H9 (cell line): Measurements from ENCODE around the gene TTC13. TPM values are rescaled to one million over a fixed set of nuclear protein-coding genes. Genes with fewer than 3 reads are reported as not detected.

Source experiments
- DNase-seq: peaks from one replicate; pipeline ENCODE4 v3.0.0-alpha.2; 2017
- H2AFZ ChIP-seq: one replicate; pipeline ENCODE4 v1.6.1; 2013; ENCODE audit warnings: mild to moderate bottlenecking, low read length, control low read depth, moderate library complexity
- H2AK5ac ChIP-seq: 2 replicates; pipeline ENCODE4 v1.6.1; 2013; ENCODE audit warnings: low read length, control low read depth, mixed read lengths; ENCODE audit not compliant: insufficient read length
- H2BK120ac ChIP-seq: one replicate; pipeline ENCODE4 v1.6.1; 2013; ENCODE audit warnings: low read depth, mild to moderate bottlenecking, low read length, control low read depth, inconsistent platforms; ENCODE audit not compliant: poor library complexity, severe bottlenecking
- H2BK12ac ChIP-seq: 2 replicates; pipeline ENCODE4 v1.6.1; 2013; ENCODE audit warnings: low read length, control low read depth, mixed read lengths, low read depth; ENCODE audit not compliant: insufficient read length
- H2BK15ac ChIP-seq: 2 replicates; pipeline ENCODE4 v1.6.1; 2013; ENCODE audit warnings: low read depth, low read length, control low read depth
- H2BK20ac ChIP-seq: one replicate; pipeline ENCODE4 v1.6.1; 2013; ENCODE audit warnings: low read depth, mild to moderate bottlenecking, low read length, control low read depth, inconsistent platforms; ENCODE audit not compliant: poor library complexity, severe bottlenecking
- H2BK5ac ChIP-seq: 2 replicates; pipeline ENCODE4 v1.6.1; 2013; ENCODE audit warnings: low read length, control low read depth, mixed read lengths; ENCODE audit not compliant: insufficient read length
- H3K14ac ChIP-seq: 2 replicates; pipeline ENCODE4 v1.6.1; 2013; ENCODE audit warnings: low read length, control low read depth; ENCODE audit not compliant: insufficient read depth
- H3K18ac ChIP-seq: 2 replicates; pipeline ENCODE4 v1.6.1; 2013; ENCODE audit warnings: low read depth, mild to moderate bottlenecking, mixed read lengths, low read length, control low read depth; ENCODE audit not compliant: insufficient read length
- H3K23ac ChIP-seq: 2 replicates; pipeline ENCODE4 v1.6.1; 2013; ENCODE audit warnings: low read length, control low read depth, mixed read lengths, low read depth; ENCODE audit not compliant: insufficient read length
- H3K23me2 ChIP-seq: 2 replicates; pipeline ENCODE4 v1.6.1; 2013; ENCODE audit warnings: low read depth, mild to moderate bottlenecking, mixed read lengths, low read length, control low read depth; ENCODE audit not compliant: insufficient read length, poor library complexity, severe bottlenecking
- H3K27ac ChIP-seq: 2 replicates; pipeline ENCODE4 v1.5.1; 2013; ENCODE audit warnings: low read length, control low read depth, mixed read lengths, low read depth; ENCODE audit not compliant: insufficient read length
- H3K27me3 ChIP-seq: 2 replicates; pipeline ENCODE4 v1.6.1; 2013; ENCODE audit warnings: low read length, control low read depth, inconsistent platforms; ENCODE audit not compliant: insufficient read depth
- H3K4ac ChIP-seq: 2 replicates; pipeline ENCODE4 v1.6.1; 2013; ENCODE audit warnings: low read depth, mild to moderate bottlenecking, control low read depth, inconsistent platforms, low read length, moderate library complexity
- H3K4me1 ChIP-seq: 2 replicates; pipeline ENCODE4 v1.6.1; 2013; ENCODE audit warnings: low read length, control low read depth, inconsistent platforms; ENCODE audit not compliant: insufficient read depth
- H3K4me2 ChIP-seq: 2 replicates; pipeline ENCODE4 v1.6.1; 2013; ENCODE audit warnings: low read length, control low read depth, mixed read lengths; ENCODE audit not compliant: insufficient read length, insufficient read depth
- H3K56ac ChIP-seq: 2 replicates; pipeline ENCODE4 v1.6.1; 2013; ENCODE audit warnings: low read depth, mild to moderate bottlenecking, mixed read lengths, low read length, control low read depth; ENCODE audit not compliant: insufficient read length
- H3K79me1 ChIP-seq: 2 replicates; pipeline ENCODE4 v1.6.1; 2013; ENCODE audit warnings: low read depth, mild to moderate bottlenecking, moderate library complexity, low read length, control low read depth, inconsistent platforms; ENCODE audit not compliant: insufficient read depth, poor library complexity, severe bottlenecking
- H3K79me2 ChIP-seq: 2 replicates; pipeline ENCODE4 v1.6.1; 2013; ENCODE audit warnings: low read length, control low read depth, inconsistent platforms; ENCODE audit not compliant: insufficient read depth
- H3K9ac ChIP-seq: 2 replicates; pipeline ENCODE4 v1.6.1; 2013; ENCODE audit warnings: low read length, control low read depth, mixed read lengths; ENCODE audit not compliant: insufficient read length; ENCODE audit errors: extremely low read depth
- H3K9me3 ChIP-seq: one replicate; pipeline ENCODE4 v1.6.1; 2013; ENCODE audit warnings: low read depth, low read length, inconsistent platforms; ENCODE audit not compliant: control insufficient read depth
- H3T11ph ChIP-seq: one replicate; pipeline ENCODE4 v1.6.1; 2013; ENCODE audit warnings: mild to moderate bottlenecking, low read length, control low read depth, inconsistent platforms
- H4K20me1 ChIP-seq: one replicate; pipeline ENCODE4 v1.6.1; 2013; ENCODE audit not compliant: control insufficient read depth, insufficient read length, insufficient read depth
- H4K5ac ChIP-seq: 2 replicates; pipeline ENCODE4 v1.6.1; 2013; ENCODE audit warnings: low read depth, mild to moderate bottlenecking, mixed read lengths, low read length, control low read depth; ENCODE audit not compliant: insufficient read length
- H4K8ac ChIP-seq: replicated peaks from 2 replicates; pipeline ENCODE4 v1.6.1; 2013; ENCODE audit warnings: low read length, control low read depth, mixed read lengths, low read depth; ENCODE audit not compliant: insufficient read length
- H4K91ac ChIP-seq: 2 replicates; pipeline ENCODE4 v1.6.1; 2013; ENCODE audit warnings: low read depth, mild to moderate bottlenecking, moderate library complexity, mixed read lengths, low read length, control low read depth; ENCODE audit not compliant: insufficient read length
- H3K27ac Mint-ChIP-seq, 3 experiments: 2 replicates in 2 of 3; 3 replicates in 1 of 3; pipeline ENCODE4 v1.8.0; 2020 to 2021; ENCODE audit warnings: mixed read lengths in 3 of 3, mild to moderate bottlenecking in 1 of 3, moderate library complexity in 1 of 3
- H3K27me3 Mint-ChIP-seq: 2 replicates; pipeline ENCODE4 v1.8.0; 2021; ENCODE audit warnings: low read depth, mild to moderate bottlenecking, moderate library complexity, mixed read lengths
- H3K36me3 Mint-ChIP-seq, 3 experiments: 2 replicates in 2 of 3; 3 replicates in 1 of 3; pipeline ENCODE4 v1.8.0; 2020 to 2021; ENCODE audit warnings: low read depth in 3 of 3, mixed read lengths in 3 of 3; ENCODE audit not compliant: insufficient read depth in 1 of 3
- H3K4me1 Mint-ChIP-seq, 2 experiments: 2 replicates each; pipeline ENCODE4 v1.8.0; 2020; ENCODE audit warnings: mixed read lengths in 2 of 2
- H3K4me3 Mint-ChIP-seq, 2 experiments: 2 replicates in 1 of 2; 3 replicates in 1 of 2; pipeline ENCODE4 v1.8.0; 2020 to 2021; ENCODE audit warnings: mild to moderate bottlenecking in 2 of 2, mixed read lengths in 2 of 2, moderate library complexity in 1 of 2
- H3K9me3 Mint-ChIP-seq, 2 experiments: 2 replicates in 1 of 2; 3 replicates in 1 of 2; pipeline ENCODE4 v1.8.0; 2020; ENCODE audit warnings: mild to moderate bottlenecking in 2 of 2, mixed read lengths in 2 of 2, moderate library complexity in 1 of 2
- CTCF ChIP-seq: fragments of 200-600 bp; sonication (generic); conservative IDR thresholded peaks from 3 replicates; pipeline ENCODE4 v1.8.0; 2021; ENCODE audit warnings: antibody characterized with exemption, mild to moderate bottlenecking
- WGBS: extraction: QIAGEN DNeasy Blood & Tissue Kit; methylation state at CpG from one replicate; pipeline ENCODE4 v1.1.7; 2013; ENCODE audit warnings: missing lambda C conversion rate, low lambda C conversion rate, mixed read lengths; ENCODE audit not compliant: insufficient read length; ENCODE audit errors: extremely low coverage; 5-methylcytosine and 5-hydroxymethylcytosine counted together
- total RNA-seq: library from RNA; stranded (reverse); gene quantifications from 2 replicates; pipeline ENCODE4 v1.2.1, GENCODE V29; 2021

Gene TTC13
- total RNA-seq, 1 experiment from 2014 or later = 7.6 TPM

- Mint-ChIP-seq H3K9me3 (no peaks in the 10 kb centered on the region), H3K4me1 (no peaks in the 10 kb centered on the region), H3K4me3 (no peak overlapping the region), H3K27me3 (no peaks in the 10 kb centered on the region; the same call in 1 of the 2 replicates), H3K36me3 (no peaks in the 10 kb centered on the region), H3K27ac (no peak overlapping the region)
- Histone ChIP-seq H2BK5ac (no peak overlapping the region), H3K14ac (no peak overlapping the region), H4K8ac (no peak overlapping the region), H2BK20ac (no peak overlapping the region), H3K56ac (no peak overlapping the region), H2AFZ (no peak overlapping the region), H3T11ph (no peak overlapping the region), H2AK5ac (no peak overlapping the region), H2BK12ac (no peak overlapping the region), H3K4ac (no peak overlapping the region), H4K5ac (no peak overlapping the region), H4K20me1 (no peaks in the 10 kb centered on the region), H2BK15ac (no peak overlapping the region), H3K79me1 (no peaks in the 10 kb centered on the region), H4K91ac (no peak overlapping the region), H3K9ac (no peak overlapping the region), H3K4me2 (no peak overlapping the region), H3K18ac (no peak overlapping the region), H2BK120ac (no peak overlapping the region), H3K23ac (no peak overlapping the region), H3K27me3 (no peaks in the 10 kb centered on the region), H3K9me3 (no peaks in the 10 kb centered on the region), H3K4me1 (no peaks in the 10 kb centered on the region), H3K23me2 (no peaks in the 10 kb centered on the region), H3K79me2 (no peaks in the 10 kb centered on the region), H3K27ac (no peak overlapping the region)
- no peak for TF ChIP-seq CTCF
- no CpG with 5 or more reads among the region's 2 CpGs for WGBS
- DNase-seq = no peak
Observed at GRCh38 chr1:230937371-230937770, 41.3 kb downstream of the TTC13 start.
